ENCODE measurements around the gene LIPC.

- TF ChIP-seq, protein P1, sequence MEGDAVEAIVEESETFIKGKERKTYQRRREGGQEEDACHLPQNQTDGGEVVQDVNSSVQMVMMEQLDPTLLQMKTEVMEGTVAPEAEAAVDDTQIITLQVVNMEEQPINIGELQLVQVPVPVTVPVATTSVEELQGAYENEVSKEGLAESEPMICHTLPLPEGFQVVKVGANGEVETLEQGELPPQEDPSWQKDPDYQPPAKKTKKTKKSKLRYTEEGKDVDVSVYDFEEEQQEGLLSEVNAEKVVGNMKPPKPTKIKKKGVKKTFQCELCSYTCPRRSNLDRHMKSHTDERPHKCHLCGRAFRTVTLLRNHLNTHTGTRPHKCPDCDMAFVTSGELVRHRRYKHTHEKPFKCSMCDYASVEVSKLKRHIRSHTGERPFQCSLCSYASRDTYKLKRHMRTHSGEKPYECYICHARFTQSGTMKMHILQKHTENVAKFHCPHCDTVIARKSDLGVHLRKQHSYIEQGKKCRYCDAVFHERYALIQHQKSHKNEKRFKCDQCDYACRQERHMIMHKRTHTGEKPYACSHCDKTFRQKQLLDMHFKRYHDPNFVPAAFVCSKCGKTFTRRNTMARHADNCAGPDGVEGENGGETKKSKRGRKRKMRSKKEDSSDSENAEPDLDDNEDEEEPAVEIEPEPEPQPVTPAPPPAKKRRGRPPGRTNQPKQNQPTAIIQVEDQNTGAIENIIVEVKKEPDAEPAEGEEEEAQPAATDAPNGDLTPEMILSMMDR (IDR thresholded peaks at IDR 0.05), result no peak
- TF ChIP-seq HOXB13 (CRISPR knock-in tag; IDR thresholded peaks at IDR 0.05; ENCODE audit: low read depth) (no peak), MYC (IDR thresholded peaks at IDR 0.05; ENCODE audit: borderline replicate concordance, low read length) (no peak), CHD2 (IDR thresholded peaks at IDR 0.05; ENCODE audit: low read length, partially characterized antibody) (no peak), HEYL (CRISPR knock-in tag; IDR thresholded peaks at IDR 0.05) (no peak), POLR2A (IDR thresholded peaks at IDR 0.05; ENCODE audit: low read length) (no peak), ZFP36 (IDR thresholded peaks at IDR 0.05; ENCODE audit: borderline replicate concordance, partially characterized antibody) (no peak), BHLHE40 (IDR thresholded peaks at IDR 0.05; ENCODE audit: low read depth, low read length) (no peak), EP300 (IDR thresholded peaks at IDR 0.05) (no peak), CBX8 (IDR thresholded peaks at IDR 0.05) (no peak)
- TF ChIP-seq, protein P2, sequence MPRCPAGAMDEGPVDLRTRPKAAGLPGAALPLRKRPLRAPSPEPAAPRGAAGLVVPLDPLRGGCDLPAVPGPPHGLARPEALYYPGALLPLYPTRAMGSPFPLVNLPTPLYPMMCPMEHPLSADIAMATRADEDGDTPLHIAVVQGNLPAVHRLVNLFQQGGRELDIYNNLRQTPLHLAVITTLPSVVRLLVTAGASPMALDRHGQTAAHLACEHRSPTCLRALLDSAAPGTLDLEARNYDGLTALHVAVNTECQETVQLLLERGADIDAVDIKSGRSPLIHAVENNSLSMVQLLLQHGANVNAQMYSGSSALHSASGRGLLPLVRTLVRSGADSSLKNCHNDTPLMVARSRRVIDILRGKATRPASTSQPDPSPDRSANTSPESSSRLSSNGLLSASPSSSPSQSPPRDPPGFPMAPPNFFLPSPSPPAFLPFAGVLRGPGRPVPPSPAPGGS (IDR thresholded peaks at IDR 0.05), result no peak
- TF ChIP-seq, protein P3, sequence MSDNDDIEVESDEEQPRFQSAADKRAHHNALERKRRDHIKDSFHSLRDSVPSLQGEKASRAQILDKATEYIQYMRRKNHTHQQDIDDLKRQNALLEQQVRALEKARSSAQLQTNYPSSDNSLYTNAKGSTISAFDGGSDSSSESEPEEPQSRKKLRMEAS (IDR thresholded peaks at IDR 0.05), result no peak
- TF ChIP-seq, protein P4, sequence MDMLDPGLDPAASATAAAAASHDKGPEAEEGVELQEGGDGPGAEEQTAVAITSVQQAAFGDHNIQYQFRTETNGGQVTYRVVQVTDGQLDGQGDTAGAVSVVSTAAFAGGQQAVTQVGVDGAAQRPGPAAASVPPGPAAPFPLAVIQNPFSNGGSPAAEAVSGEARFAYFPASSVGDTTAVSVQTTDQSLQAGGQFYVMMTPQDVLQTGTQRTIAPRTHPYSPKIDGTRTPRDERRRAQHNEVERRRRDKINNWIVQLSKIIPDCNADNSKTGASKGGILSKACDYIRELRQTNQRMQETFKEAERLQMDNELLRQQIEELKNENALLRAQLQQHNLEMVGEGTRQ (IDR thresholded peaks at IDR 0.05), result no peak
These were observed 136.4 kb downstream of the LIPC start for GRCh38 chr15:58568157-58568571.
